Endothelial cell of umbilical vein (primary cell): ENCODE measurements around the gene KCTD20. TPM values are rescaled to one million over a fixed set of nuclear protein-coding genes. Genes with fewer than 3 reads are reported as not detected.
A peak's percentile ranks its signal among the peaks of the same experiment; 100 is the strongest.
"Not testable (repeated sequence)": the region's sequence is repeated elsewhere in the genome, so short reads cannot be mapped to it uniquely, and the experiment has no call there.

Experiments
- BruUV-seq: library from RNA; stranded (reverse); fragments of 400-500 nt; replicated peaks from 2 replicates; lab custom pipeline; 2021; lab: Mats Ljungman, UMichigan
- CTCF ChIA-PET: fragments of 300-600, 350-600 bp; sonication (Branson Sonifier 250); formaldehyde crosslinking; loops from one replicate; lab custom pipeline; 2021; ENCODE audit warnings: antibody characterized with exemption, inconsistent platforms; lab: Charles Lee
- POLR2A ChIA-PET: fragments of 300-600, 350-600 bp; sonication (Branson Sonifier 250); formaldehyde crosslinking; loops from one replicate; lab custom pipeline; 2021; ENCODE audit warnings: antibody characterized with exemption, inconsistent platforms; lab: Charles Lee
- DNase-seq: peaks from one replicate; pipeline ENCODE4 v3.0.0-alpha.2; 2011; ENCODE audit warnings: low read depth, low spot score
- FAIRE-seq: peaks from 2 replicates; lab custom pipeline; 2011; peaks lifted over from hg19 to GRCh38; lab: Jason Lieb, UNC
- H2AFZ ChIP-seq: 2 replicates; pipeline ENCODE4 v1.6.0; 2012; ENCODE audit warnings: low read depth, low read length, control low read depth, inconsistent platforms
- H3K27ac ChIP-seq: 2 replicates; pipeline ENCODE4 v1.5.1; 2011; ENCODE audit warnings: low read depth, mild to moderate bottlenecking, control low read depth, low read length, moderate library complexity; ENCODE audit not compliant: insufficient read depth
- H3K27me3 ChIP-seq, 2 experiments: 2 replicates each; pipeline versions ENCODE4 v1.6.0 to v1.6.1; 2011; ENCODE audit warnings: low read length in 2 of 2, mixed read lengths in 1 of 2; ENCODE audit not compliant: control insufficient read depth in 2 of 2, insufficient read depth in 2 of 2
- H3K36me3 ChIP-seq, 2 experiments: 2 replicates in 1 of 2; 3 replicates in 1 of 2; pipeline ENCODE4 v1.5.1; 2011; ENCODE audit warnings: low read length in 2 of 2, mild to moderate bottlenecking in 1 of 2, moderate library complexity in 1 of 2; ENCODE audit not compliant: control insufficient read depth in 2 of 2, insufficient read depth in 2 of 2; ENCODE audit errors: extremely low read depth in 1 of 2
- H3K4me1 ChIP-seq: 3 replicates; pipeline ENCODE4 v1.5.1; 2011; ENCODE audit warnings: mild to moderate bottlenecking, low read length; ENCODE audit not compliant: control insufficient read depth, insufficient read depth; ENCODE audit errors: extremely low read depth
- H3K4me2 ChIP-seq: 2 replicates; pipeline ENCODE4 v1.6.1; 2011; ENCODE audit warnings: low read length, control low read depth, mixed read lengths; ENCODE audit not compliant: insufficient read depth
- H3K4me3 ChIP-seq, 3 experiments: fragments of 200-600 bp in 1 of 3; sonication (generic), shearing (Covaris generic) in 1 of 3; replicated peaks in 1 of 3; 2 replicates each; pipeline ENCODE4 v1.5.1; 2011 to 2016; ENCODE audit warnings: control low read depth in 3 of 3, low read length in 3 of 3, mild to moderate bottlenecking in 2 of 3, inconsistent platforms in 1 of 3, low read depth in 1 of 3, moderate library complexity in 1 of 3; ENCODE audit not compliant: insufficient read depth in 1 of 3
- H3K79me2 ChIP-seq: 2 replicates; pipeline ENCODE4 v1.6.0; 2012; ENCODE audit warnings: low read length, inconsistent platforms; ENCODE audit not compliant: control insufficient read depth, insufficient read depth
- H3K9ac ChIP-seq: replicated peaks from 2 replicates; pipeline ENCODE3; 2011; ENCODE audit warnings: low read length, control low read depth; ENCODE audit not compliant: insufficient read depth; ENCODE audit errors: extremely low read depth
- H3K9me1 ChIP-seq: replicated peaks from 3 replicates; pipeline ENCODE4 v1.6.0; 2011; ENCODE audit warnings: mild to moderate bottlenecking, low read length; ENCODE audit not compliant: control insufficient read depth, insufficient read depth; ENCODE audit errors: extremely low read depth
- H3K9me3 ChIP-seq: replicated peaks from 2 replicates; pipeline ENCODE4 v1.5.1; 2012; ENCODE audit warnings: low read length, inconsistent platforms; ENCODE audit not compliant: control insufficient read depth, insufficient read depth
- H4K20me1 ChIP-seq: replicated peaks from 2 replicates; pipeline ENCODE3; 2011; ENCODE audit warnings: mild to moderate bottlenecking, low read length; ENCODE audit not compliant: control insufficient read depth, insufficient read depth; ENCODE audit errors: extremely low read depth
- GATA2 ChIP-seq: IDR thresholded peaks from 2 replicates; pipeline ENCODE4 v1.7.0; 2011; ENCODE audit warnings: low read depth, mild to moderate bottlenecking, moderate library complexity, mixed read lengths, low read length; ENCODE audit not compliant: insufficient read length, insufficient read depth
- MYC ChIP-seq: IDR thresholded peaks from one replicate; pipeline ENCODE4 v1.6.1; 2011; ENCODE audit warnings: mild to moderate bottlenecking, low read depth, low read length
- POLR2A ChIP-seq: IDR thresholded peaks from 2 replicates; pipeline ENCODE4 v1.6.1; 2012; ENCODE audit warnings: low read depth, mild to moderate bottlenecking, control low read depth, low read length
- dilution Hi-C: fragments of 300-500 bp; cut with MboI; formaldehyde crosslinking; loops from one replicate; pipeline ENCODE4 v1.15.0; 2019; ENCODE audit warnings: low sequenced_read_pairs; ENCODE audit not compliant: extremely low pct_ligation_motif_present
- intact Hi-C: fragments of 100-400 bp; cut with micrococcal nuclease; formaldehyde crosslinking; loops from one replicate; pipeline ENCODE4 v1.10.0; 2022
- polyA plus RNA-seq, 4 experiments: library from polyadenylated mRNA; depleted of rRNA in 3 of 4; stranded (reverse) in 3 of 4; unstranded in 1 of 4; fragments of >200 nt; gene quantifications; 2 replicates each; pipeline versions ENCODE4 v1.2.1 to v1.2.3, GENCODE V29; 2011 to 2012; ENCODE audit warnings: missing spikeins in 1 of 4
- total RNA-seq: library from RNA; stranded (reverse); gene quantifications from 2 replicates; pipeline ENCODE4 v1.2.3, GENCODE V29; 2021

KCTD20 gene
- total and polyA plus RNA-seq, 2 donors (not counting 3 experiments of a cell fraction or from before 2014, with no cell fraction given) = 26.2 to 47.2 TPM

DNA sequence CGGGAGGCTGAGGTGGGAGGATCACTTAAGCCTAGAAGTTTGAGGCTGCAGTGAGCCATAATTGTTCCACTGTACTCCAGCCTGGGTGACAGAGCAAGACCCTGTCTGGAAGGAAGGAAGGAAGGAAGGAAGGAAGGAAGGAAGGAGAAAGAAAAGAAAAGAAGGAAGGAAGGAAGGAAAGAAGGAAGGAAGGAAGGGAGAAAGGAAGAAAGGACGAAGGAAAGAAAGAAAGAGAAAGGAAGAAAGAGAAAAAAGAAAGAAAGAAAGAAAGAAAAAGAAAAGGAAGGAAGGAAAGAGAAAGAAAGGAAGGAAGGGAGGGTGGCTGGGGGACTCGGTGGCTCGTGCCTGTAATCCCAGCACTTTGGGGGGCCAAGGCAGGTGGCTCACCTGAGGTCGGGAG lies 33.1 kb upstream of the KCTD20 start:
- FAIRE-seq, DNase-seq, dilution Hi-C loops: not testable (repeated sequence)

GRCh38 chr6:36413489-36414480 lies 29.0 kb upstream of the KCTD20 start:
- ChIA-PET CTCF (no interaction called here), POLR2A (no interaction called here)
- intact Hi-C loops (no loop called here), dilution Hi-C loops (no loop called here)
- TF ChIP-seq MYC (no peak), POLR2A (no peak), GATA2 (peak; percentile 13)
- Histone ChIP-seq H3K79me2 (no peaks in the 10 kb centered on the region), H3K9me1 (no peaks in the 10 kb centered on the region), H3K9ac (no peak overlapping the region), H3K4me1 (peaks cover 5% of the 10 kb centered on the region), H3K4me2 (no peak overlapping the region), H3K36me3 (no peaks in the 10 kb centered on the region), H4K20me1 (no peaks in the 10 kb centered on the region), H3K4me3 (no peak overlapping the region), H3K27ac (no peak overlapping the region), H3K9me3 (no peaks in the 10 kb centered on the region), H3K27me3 (no peaks in the 10 kb centered on the region), H2AFZ (no peak overlapping the region)
- FAIRE-seq (no peak), DNase-seq (peak; percentile 19)
- no TSS peak for BruUV-seq

More for the DNA sequence above, 33.1 kb upstream of the KCTD20 start:
- H4K20me1 ChIP-seq, H3K36me3 ChIP-seq, H3K4me2 ChIP-seq, H3K27me3 ChIP-seq, intact Hi-C loops, H3K79me2 ChIP-seq, H2AFZ ChIP-seq, H3K9me3 ChIP-seq, BruUV-seq, H3K27ac ChIP-seq, H3K4me1 ChIP-seq, H3K9me1 ChIP-seq, H3K4me3 ChIP-seq, H3K9ac ChIP-seq, CTCF ChIA-PET, POLR2A ChIA-PET: not testable (repeated sequence)
